Stimulated activated CD4-positive, alpha-beta T cell treated with anti-CD3 and anti-CD28 coated beads, Interleukin-12 subunit alpha, Interleukin-12 subunit beta, amount 100 ng/mL, for 24 hours (primary cell): ENCODE data around the gene NOX3.
"Not testable (repeated sequence)": the region's sequence is repeated elsewhere in the genome, so short reads cannot be mapped to it uniquely, and the experiment has no call there.

Source experiments
- DNase-seq, 2 experiments: peaks; one replicate each; pipeline ENCODE4 v3.0.0-alpha.2; 2020; ENCODE audit warnings: low read depth in 2 of 2

The NOX3 gene

GRCh38 chr6:155455766-155456165 lies at the start of gene NOX3:
Gene NOX3, minus strand, starts transcription at chr6:155455839. Its CDS starts 39 bp downstream, at chr6:155455800.
- DNase-seq: no peak

- no peak for DNase-seq
These were observed 49.4 kb upstream of the NOX3 start for GRCh38 chr6:155504848-155505607.

- no peak for DNase-seq
These were observed 46.8 kb upstream of the NOX3 start for GRCh38 chr6:155502393-155502792.

GRCh38 chr6:155499574-155499973 lies 43.9 kb upstream of the NOX3 start:
- no peak for DNase-seq

DNA sequence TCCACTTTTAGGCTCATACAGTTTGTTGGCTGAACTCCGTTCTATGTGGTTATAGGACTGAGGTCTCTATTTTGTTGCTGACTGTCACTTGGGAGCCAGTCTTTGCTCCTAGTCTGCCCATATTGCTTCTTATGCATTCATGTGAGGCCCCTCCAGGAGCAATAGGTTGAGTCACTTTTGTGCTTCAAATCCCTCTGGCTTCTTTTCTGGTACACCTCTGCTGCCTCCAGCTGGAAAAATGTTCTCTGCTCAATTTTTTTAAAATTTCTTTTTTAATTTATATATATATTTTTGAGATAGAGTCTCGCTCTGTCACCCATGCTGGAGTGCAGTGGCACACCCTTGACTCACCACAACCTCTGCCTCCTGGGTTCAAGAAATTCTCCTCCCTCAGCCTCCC lies 42.7 kb upstream of the NOX3 start:
- no peak for DNase-seq

DNA sequence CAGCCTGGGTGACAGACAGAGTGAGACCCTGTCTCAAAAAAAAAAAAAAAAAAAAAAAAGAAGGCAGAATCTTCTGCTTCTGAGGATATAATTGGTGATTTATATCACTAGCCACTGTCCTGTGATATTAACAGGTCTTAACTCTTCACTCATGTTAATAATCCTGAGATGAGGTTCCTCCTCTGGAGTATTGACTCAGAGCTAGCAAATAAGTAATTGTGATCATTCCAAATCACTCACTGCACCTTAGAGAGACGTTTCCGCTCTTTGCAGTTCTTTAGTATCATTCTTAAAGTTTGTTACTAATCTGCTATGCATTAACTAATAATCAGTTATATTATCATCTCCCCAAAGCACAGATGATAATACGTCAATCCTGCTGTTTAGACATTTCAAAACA lies 41.6 kb upstream of the NOX3 start:
- no peak for DNase-seq

DNA sequence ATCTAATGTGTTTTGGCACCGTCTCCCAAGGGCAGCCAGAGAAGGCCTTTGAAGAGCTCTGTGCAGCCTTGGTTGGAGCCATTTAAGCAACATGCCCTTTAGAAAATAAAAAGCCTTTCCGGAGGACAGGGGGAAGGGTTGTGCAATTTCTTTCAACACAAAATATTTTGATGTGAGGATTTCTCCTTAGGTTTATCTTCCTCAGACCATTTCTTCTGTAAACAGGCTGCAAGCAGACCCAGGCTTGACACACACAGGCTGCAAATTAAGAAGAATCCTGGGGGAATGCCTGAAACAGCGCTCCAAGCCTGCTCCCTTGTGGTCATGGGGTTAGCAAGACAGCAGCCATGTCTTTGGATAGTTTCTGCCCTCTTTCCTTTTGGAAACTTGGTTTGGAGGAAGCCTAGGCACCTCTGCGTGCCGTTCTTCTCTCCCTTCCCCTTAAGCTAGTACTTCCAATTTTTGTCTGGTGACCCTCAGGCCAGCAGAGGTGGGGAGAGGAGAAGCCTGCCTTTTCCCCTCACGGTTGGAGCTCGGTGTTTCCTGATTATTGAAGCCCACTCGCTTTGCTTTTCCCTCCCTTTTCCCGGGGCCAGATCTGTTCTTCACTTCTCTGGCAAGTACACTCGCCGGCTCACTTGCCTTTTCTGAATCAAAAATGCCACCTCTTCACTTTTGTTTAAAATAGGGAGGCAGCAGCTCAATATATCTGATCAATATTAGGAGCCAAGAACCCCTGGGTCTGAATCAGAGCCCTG lies 39.6 kb upstream of the NOX3 start:
- DNase-seq: no peak

GRCh38 chr6:155493694-155494143 lies 38.1 kb upstream of the NOX3 start:
- no peak for DNase-seq

DNA sequence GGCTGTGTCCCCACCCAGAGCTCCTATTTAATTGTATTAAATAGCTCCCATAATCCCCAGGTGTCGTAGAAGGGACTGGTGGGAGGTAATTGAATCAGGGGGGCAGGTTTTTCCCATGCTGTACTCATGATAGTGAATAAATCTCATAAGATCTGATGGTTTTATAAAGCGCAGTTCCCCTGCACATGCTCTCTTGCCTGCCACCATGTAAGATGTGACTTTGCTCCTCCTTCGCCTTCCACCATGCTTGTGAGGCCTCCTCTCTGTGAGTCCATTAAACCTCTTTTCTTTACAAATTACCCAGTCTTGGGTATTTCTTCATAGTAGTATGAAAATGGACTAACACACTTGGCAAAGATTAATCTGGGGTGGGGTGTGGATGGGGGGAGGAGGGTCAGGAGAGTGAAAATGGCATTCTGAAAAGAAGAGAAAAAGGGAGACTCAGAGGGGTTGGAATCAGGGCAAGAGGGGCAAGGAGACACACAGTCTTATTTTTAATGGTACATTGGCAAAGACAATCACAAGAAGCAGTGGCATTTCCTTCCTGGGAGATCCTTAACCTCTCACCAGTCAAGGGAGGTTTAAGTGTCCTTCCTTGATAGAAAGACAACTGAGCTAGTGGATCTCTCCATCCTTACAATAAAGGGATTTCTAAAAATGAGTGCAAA lies 37.5 kb upstream of the NOX3 start:
- DNase-seq: no peak

GRCh38 chr6:155492061-155492735 lies 36.6 kb upstream of the NOX3 start:
- DNase-seq: no peak

DNA sequence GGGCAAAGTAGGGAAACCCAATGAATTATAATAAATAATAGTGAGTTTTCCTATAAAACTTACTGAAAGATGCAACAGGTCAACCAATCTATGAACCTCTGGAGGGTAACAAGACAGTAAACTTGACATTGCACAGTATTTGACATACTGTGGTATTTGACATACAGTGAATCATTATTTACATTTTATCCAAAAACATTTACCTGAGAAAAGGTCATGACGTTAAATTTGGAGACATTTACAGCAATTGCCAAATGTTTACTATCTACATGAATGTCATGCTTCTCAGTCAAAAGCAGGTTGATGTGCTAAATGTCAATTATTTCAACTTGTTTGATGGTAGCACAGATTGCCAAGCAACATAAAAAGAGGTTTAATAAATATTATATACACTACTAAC lies 35.8 kb upstream of the NOX3 start:
- DNase-seq: no peak

DNA sequence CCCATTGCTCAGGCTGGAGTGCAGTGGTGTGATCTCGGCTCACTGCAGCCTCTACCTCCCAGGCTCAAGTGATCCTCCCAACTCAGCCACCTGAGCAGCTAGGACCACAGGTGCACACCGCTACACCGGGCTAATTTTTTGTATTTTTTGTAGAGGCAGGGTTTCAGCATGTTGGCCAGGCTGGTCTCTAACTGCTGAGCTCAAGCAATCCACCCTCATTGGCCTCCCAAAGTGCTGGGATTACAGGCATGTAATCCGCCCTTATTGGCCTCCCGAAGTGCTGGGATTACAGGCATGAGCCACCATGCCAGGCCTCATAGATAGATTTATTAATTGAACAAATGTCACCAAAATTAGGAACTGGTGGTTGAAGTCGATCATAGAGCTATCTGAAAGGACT lies 32.6 kb upstream of the NOX3 start:
- DNase-seq: not testable (repeated sequence)

DNA sequence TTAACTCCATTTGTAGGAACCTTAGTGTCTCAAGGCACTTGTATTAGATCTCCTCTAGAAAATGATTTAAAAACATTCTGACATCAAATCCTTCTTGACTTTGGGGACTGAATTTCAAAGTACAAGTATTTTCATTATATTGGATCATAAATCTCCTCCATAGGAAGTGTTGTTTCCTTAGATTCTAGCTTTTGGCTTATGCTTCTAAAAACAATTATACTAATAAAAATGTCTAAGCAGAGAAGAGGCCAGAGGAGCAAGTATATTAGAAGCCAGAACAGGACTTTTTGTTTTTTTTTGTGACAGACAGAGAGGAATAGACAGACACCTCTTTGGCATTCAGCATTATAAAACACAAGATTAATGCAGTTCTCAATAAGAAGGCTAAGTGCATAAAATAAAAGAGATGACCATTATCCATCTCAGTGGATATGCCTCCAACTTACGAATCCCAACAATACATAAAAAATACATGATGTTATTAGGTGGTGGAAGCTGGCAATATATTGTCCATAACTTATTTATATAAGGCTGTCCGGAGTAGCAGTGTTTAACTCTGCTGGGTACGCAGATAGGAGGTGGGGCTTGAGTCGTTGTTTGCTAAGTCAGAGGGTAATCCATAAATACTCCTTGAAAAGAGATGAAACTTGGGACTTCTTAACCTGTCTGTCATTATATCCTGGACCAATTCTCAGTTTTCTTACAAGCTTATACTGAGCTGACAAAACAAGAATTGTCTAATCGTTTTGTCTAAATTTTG lies 31.9 kb upstream of the NOX3 start:
- no peak for DNase-seq

GRCh38 chr6:155486721-155487294 lies 31.2 kb upstream of the NOX3 start:
- no peak for DNase-seq

GRCh38 chr6:155485756-155486155 lies 30.1 kb upstream of the NOX3 start:
- DNase-seq: no peak

DNA sequence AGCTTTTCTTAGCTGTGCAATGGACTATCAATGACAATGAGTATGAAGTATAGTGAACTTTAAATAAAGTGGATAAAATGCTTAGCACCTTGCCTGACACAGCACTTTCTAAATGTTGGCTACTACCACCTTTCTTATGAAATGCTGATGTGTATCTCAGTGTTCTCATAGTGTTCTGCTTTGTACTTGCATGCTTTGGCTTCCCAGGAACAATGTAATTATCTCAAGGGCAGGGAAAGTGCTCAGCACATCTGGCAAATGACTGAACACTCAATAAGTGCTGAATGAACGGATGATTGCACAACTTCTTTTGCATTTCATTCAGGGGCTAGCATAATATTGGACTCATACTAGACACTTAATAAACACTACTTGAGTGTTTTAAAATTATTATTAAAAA lies 28.2 kb upstream of the NOX3 start:
- no peak for DNase-seq

DNA sequence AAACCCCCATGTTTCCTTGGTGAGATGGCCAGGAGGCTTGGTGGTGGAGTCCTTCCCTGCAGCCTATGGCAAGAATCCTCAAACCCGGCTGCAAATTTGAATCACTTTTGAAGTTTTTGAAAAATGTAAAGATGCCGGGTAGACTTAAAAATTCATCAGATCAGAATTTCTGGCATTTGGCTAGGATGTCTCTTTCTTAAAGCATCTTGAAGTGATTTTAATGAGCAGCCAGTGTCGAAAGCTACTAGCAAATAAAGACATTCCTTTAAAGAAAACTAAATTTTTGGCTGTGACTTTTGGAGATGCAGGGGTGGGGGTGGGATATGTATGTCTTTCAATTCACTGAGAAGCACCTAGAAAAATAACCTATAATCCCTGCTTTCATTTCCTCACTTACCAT lies 25.6 kb upstream of the NOX3 start:
- no peak for DNase-seq

DNA sequence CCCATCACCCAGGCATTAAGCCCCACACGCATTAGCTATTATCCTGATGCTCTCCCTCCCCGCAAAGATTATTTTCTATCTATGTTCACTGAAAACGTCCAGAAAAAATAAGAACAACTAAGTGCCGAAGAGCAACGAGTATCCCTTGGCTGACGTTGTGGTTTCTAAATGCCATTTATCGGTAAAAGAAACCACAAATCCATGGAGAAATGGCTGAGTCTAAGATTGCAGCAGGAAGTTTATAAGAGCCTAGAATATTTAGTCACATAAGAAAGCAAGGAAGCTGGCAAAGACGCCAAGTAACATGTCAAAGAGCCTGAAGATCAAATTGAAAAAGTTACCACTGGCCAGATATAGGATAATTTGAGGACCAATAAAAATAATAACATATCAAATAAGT lies 18.1 kb upstream of the NOX3 start:
- no peak for DNase-seq

DNA sequence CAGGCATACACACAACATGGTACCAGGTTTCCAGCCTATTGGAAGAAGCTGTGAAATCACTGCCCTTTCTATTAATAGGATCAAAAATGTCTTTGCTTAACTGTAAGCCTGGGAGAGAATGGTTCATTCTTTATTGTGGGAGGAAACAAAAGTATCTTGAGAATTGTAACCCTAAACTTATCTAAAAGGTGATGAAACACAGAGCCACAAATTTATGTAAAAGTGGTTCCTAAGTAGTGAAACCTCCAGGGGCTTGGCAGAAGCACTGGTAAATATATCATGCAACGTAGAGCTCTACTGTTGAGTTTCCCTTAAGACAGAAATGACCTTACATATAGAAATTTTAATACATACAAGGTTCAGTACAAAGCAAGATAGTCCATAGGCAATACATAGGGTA lies 17.2 kb upstream of the NOX3 start:
- DNase-seq: no peak

DNA sequence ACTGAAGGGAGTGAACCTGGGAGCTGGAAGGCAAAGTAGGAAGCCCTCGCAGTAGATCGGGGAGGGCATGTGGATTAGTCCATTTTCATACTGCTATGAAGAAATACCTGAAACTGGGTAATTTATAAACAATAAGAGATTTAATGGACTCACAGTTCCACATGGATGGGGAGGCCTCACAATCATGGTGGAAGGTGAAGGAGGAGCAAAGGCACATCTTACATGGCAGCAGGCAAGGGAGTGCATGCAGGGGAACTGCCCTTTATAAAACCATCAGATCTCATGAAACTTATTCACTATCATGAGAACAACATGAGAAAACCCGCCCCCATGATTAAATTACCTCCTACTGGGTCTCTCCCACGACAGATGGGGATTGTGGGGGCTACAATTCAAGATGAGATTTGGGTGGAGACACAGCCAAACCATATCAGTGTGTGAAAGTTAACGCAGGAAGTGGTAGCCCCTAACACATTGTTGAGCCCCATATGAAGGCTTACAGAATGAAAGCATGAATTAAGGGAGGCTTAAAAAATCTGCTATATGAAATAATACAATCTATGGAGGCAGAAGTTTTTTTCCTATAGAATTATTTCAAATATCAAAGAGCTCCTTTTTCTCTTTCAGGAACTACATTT lies 15.5 kb upstream of the NOX3 start:
- DNase-seq: not testable (repeated sequence)

- not testable (repeated sequence) for DNase-seq
These were observed 12.9 kb upstream of the NOX3 start for GRCh38 chr6:155468543-155468942.
